Measurements from ENCODE around the gene DNAH11.
"Not testable (repeated sequence)": the region's sequence is repeated elsewhere in the genome, so short reads cannot be mapped to it uniquely, and the experiment has no call there.

DNAH11 gene

GRCh38 chr7:21617916-21618390, 75.1 kb downstream of the DNAH11 start:
- DNase-seq (ENCODE audit: low read depth in 4 of 4, low spot score in 1 of 4): no peak

GRCh38 chr7:21618706-21619105, 75.9 kb downstream of the DNAH11 start:
- no peak for DNase-seq (ENCODE audit: low read depth in 4 of 4, low spot score in 1 of 4)

GRCh38 chr7:21620054-21620453, 77.2 kb downstream of the DNAH11 start:
- no peak for DNase-seq (ENCODE audit: low read depth in 4 of 4, low spot score in 1 of 4)

DNA sequence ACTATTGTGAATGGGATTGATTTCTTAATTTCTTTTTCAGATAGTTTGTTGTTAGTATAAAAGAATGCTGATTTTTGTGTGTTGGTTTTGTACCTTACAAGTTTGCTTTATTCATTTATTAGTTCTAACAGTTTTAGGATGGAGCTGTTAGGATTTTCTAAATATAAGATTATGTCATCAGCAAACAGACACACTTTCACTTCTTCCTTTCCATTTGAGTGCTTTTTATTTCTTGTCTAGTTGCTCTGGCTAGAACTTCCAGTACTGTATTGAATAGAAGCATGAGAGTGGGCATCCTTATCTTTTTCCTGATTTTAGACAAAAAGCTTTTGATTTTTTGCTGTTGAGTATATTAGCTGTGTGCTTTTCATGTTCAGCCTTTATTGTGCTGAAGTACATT, 81.5 kb downstream of the DNAH11 start:
- DNase-seq (ENCODE audit: low read depth in 4 of 4, low spot score in 1 of 4): no peak

DNA sequence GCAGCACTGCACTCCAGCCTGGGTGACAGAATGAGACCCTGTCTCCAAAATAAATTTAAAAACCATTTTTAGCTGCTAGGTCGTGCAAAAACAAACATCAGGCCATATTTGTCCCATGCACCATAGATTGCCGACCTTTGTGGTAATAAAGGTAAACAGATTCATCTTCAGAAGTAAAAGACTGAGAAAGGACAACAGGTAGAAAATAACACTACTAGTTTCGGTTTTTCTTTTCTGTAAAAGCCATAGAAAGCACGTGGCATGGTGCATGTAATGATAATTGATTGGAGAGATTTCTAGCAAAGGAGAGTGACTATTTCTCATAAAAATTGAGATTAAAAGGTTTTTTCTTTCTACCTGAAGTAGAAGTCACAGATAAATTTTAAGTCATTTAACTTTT, 93.9 kb downstream of the DNAH11 start:
- no peak for DNase-seq (ENCODE audit: low read depth in 4 of 4, low spot score in 1 of 4)

- no peak for DNase-seq (ENCODE audit: low read depth in 4 of 4, low spot score in 1 of 4)
Measured at GRCh38 chr7:21639206-21639868, 96.5 kb downstream of the DNAH11 start.

DNA sequence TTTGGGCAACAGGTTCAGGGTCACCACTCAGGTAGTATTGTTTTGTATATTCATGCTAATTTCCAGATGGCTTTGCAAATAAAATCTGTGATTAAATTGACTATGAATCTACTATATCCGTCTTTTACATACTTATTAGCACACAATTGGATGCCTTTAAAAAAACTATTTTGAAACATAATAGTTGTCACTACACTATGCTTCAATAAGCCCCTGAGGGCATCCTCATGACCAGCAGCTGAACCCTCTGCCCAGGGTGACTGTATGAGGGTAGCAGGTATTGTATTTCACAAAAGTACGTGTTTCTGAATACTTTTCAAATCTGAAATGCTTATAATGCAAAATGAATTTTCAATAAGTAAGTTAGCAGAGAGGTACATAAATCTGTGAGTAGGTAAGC, 97.3 kb downstream of the DNAH11 start:
- DNase-seq (ENCODE audit: low read depth in 4 of 4, low spot score in 1 of 4): no peak

GRCh38 chr7:21641546-21641945, 98.7 kb downstream of the DNAH11 start:
- no peak for DNase-seq (ENCODE audit: low read depth in 4 of 4, low spot score in 1 of 4)

DNA sequence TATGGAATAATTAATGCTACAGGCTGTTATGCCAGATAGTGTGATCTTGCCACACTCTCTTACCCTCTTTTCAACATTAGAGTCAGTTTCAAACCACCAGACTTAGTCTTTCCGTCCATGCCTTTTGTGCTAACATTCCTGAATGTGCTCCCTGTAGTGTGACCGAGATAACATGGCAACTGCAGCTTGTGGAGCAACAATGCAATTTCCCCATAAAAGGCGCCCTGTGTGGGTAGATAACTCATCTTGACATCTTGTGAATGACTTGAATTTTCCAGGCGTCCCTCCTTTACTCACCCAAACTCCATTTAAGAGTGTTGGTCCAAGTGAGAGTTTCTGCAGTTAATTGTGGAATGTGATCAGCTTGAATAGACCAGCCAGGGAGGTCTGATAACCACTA, 99.6 kb downstream of the DNAH11 start:
- DNase-seq (ENCODE audit: low read depth in 4 of 4, low spot score in 1 of 4): no peak

DNA sequence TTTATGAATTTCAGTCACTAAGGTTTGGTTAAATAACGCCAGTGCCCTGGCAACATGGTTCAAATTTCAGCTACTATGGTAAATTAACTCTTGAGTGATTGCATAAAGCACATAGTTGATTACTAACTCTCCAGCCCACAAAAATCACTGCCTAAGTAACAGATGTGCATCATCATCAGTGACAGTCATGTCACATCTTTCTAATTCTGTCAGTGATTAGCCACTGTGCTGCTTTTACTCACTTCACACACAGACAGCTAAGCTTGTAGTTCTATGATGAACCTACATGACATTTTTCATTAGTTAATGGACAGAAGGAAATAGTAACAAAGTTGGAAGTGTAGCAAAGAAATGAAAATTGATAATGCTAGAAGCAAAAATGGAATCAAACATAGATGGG, 108.9 kb downstream of the DNAH11 start:
- no peak for DNase-seq (ENCODE audit: low read depth in 4 of 4, low spot score in 1 of 4)

- no peak for DNase-seq (ENCODE audit: low read depth in 4 of 4, low spot score in 1 of 4)
Measured at GRCh38 chr7:21653623-21654022, 110.8 kb downstream of the DNAH11 start.

GRCh38 chr7:21656081-21656480, 113.2 kb downstream of the DNAH11 start:
- no peak for DNase-seq (ENCODE audit: low read depth in 4 of 4, low spot score in 1 of 4)

DNA sequence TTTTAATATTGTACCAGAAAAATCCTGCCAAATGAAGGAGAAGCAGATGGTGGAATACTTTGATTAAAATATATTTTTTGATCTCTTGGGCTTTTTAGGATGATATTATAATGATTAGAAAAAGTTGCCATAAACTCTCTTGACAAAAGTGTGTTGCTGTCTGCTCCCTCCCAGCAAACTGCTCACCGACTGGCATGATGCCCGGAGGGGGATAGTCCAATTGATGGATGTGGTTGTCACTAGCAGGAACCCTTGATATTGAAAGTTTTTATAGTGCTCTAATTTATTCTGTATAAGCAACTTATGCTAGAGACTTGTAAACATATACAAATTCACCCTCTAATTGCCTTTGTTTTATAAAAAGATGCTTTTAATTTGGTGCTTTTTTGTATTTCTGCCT, 114.0 kb downstream of the DNAH11 start:
- DNase-seq (ENCODE audit: low read depth in 4 of 4, low spot score in 1 of 4): no peak

DNA sequence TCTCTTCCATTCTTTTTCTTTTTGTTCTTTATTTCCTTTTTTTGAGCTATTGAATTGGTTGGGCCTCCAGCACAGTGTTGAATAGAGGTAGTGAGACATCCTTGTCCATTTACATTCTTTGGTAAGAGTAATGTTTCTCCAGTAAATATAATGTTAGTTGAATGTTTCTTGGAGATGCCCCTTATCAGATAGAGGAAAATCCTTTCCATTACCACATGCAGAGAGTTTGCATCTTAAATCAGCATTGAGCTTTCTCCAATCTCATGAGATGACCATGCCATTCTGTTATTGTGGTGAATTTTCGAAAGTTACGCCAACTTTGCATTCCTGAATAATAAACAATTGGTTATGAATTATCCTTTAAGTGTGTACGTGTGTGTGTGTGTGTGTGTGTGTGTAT, 127.7 kb downstream of the DNAH11 start:
- DNase-seq (ENCODE audit: low read depth in 4 of 4, low spot score in 1 of 4): no peak

GRCh38 chr7:21671859-21672258, 129.0 kb downstream of the DNAH11 start:
- no peak for DNase-seq (ENCODE audit: low read depth in 4 of 4, low spot score in 1 of 4)

GRCh38 chr7:21675255-21675654, 132.4 kb downstream of the DNAH11 start:
- DNase-seq (ENCODE audit: low read depth in 4 of 4, low spot score in 1 of 4): no peak

- DNase-seq (ENCODE audit: low read depth in 4 of 4, low spot score in 1 of 4): no peak
Measured at GRCh38 chr7:21690705-21691104, 147.9 kb downstream of the DNAH11 start.

DNA sequence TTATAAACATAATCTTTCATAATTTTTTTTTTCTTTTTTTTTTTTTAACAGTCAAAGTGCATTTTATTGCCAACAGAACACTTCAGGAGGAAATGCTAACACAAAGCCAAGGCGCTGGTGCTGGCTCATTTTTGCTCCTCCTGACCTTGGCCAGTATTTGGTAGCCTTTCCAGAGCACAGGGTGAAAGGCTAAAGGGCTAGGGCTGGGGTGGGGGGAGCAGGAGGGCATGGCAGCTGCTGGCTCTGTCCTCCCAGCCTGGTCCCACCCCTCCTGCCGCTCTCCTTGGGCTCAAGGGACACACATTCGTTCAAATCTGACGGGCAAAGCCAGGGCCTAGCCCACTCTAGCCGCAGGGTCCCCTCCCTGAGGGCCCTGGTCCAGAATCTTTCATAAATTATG, 148.3 kb downstream of the DNAH11 start:
- not testable (repeated sequence) for DNase-seq (ENCODE audit: low read depth in 4 of 4, low spot score in 1 of 4)

DNA sequence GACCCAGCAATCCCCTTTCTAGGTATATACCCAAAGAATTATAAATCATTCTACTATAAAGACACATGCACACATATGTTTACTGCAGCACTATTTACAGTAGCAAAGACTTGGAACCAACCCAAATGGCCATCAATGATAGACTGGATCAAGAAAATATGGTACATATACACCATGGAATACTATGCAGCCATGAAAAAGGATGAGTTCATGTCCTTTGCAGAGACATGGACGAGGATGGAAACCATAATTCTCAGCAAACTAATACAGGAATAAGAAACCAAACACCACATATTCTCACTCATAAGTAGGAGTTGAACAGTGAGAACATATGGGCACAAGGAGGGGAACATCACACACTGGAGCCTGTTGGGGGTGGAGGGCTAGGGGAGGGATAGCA, 157.7 kb downstream of the DNAH11 start:
- DNase-seq (ENCODE audit: low read depth in 4 of 4, low spot score in 1 of 4): not testable (repeated sequence)

DNA sequence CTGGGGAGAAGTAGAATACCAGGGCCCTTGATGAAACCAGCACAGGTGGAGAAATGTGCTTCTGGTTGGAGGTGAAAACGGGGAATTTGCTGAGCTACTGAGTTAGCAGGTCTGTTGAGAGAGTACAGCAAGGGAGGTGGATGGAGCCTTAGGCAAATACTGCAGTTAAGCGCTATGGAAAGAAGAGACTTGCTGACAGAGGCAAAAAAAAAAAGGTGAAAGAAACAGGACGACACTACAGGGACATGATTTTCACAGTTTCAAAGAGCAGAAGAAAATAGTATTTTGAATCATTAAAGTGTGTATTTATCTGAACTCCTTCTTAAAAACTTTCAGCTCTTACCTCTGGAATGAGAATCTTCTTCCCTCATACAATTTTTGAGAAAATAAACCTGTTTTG, 159.5 kb downstream of the DNAH11 start:
- DNase-seq (ENCODE audit: low read depth in 4 of 4, low spot score in 1 of 4): no peak

GRCh38 chr7:21704359-21704758, 161.5 kb downstream of the DNAH11 start:
- no peak for DNase-seq (ENCODE audit: low read depth in 4 of 4, low spot score in 1 of 4)

DNA sequence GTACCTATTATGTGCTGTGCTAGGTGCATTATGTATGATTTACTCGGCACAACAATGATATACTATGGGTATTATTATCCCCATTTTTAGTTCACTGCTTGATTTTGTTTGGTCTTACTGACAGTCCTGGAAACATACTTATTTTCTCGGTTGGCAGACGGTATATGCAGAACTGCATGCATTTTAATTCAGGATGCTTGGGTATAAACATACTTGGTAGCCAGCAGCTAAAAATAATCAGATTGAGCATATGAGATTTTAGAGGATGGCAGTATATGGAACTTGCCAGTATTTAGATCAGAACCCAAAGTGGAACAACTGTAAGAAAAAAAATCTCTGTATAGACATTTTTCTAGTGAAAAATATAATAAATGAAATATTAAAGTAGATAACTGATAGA, 163.3 kb downstream of the DNAH11 start:
- DNase-seq (ENCODE audit: low read depth in 4 of 4, low spot score in 1 of 4): no peak

- DNase-seq (ENCODE audit: low read depth in 4 of 4, low spot score in 1 of 4): no peak
Measured at GRCh38 chr7:21707566-21707965, 164.7 kb downstream of the DNAH11 start.
